ENCODE measurements around the gene MYBPH.

The MYBPH gene

GRCh38 chr1:203199816-203200571, 24.4 kb upstream of the MYBPH start:
- DNase-seq (ENCODE audit: low read depth): no peak

GRCh38 chr1:203199481-203199815, 23.8 kb upstream of the MYBPH start:
- no peak for DNase-seq (ENCODE audit: low read depth)

GRCh38 chr1:203199002-203199401, 23.4 kb upstream of the MYBPH start:
- no peak for DNase-seq (ENCODE audit: low read depth)

GRCh38 chr1:203197625-203198024, 22.0 kb upstream of the MYBPH start:
- DNase-seq (ENCODE audit: low read depth): no peak

GRCh38 chr1:203196371-203196770, 20.7 kb upstream of the MYBPH start:
- DNase-seq (ENCODE audit: low read depth): no peak

GRCh38 chr1:203190949-203191348, 15.3 kb upstream of the MYBPH start:
- DNase-seq (ENCODE audit: low read depth): no peak

- DNase-seq (ENCODE audit: low read depth): no peak
These were observed 14.3 kb upstream of the MYBPH start for GRCh38 chr1:203189951-203190352.

DNA sequence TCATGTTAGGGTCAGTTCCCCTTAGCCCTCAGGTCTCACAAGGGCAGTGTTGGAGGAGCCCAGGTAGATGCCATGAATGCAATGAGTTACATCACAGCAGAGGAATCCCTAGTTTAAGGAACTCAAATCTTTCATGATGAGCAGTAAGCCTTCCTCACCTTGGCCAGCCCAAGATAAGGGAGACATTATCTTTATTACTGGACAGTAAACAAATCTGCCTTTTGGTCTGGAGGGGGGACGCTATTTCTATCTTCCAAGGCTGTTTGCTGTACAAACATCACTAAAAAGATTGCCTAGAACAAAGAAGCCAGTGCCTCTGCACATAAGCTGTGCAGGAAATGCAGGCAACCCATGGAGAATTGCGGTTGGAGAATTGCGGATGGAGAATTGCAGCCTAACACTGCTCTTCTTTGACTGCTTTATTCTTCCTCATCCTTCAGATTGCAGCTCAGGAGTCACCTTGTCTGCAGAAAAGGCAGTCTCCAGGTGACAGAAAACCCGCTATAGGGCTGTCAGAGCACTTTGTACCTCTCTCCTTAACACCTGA, 13.1 kb upstream of the MYBPH start:
- DNase-seq (ENCODE audit: low read depth): no peak

DNA sequence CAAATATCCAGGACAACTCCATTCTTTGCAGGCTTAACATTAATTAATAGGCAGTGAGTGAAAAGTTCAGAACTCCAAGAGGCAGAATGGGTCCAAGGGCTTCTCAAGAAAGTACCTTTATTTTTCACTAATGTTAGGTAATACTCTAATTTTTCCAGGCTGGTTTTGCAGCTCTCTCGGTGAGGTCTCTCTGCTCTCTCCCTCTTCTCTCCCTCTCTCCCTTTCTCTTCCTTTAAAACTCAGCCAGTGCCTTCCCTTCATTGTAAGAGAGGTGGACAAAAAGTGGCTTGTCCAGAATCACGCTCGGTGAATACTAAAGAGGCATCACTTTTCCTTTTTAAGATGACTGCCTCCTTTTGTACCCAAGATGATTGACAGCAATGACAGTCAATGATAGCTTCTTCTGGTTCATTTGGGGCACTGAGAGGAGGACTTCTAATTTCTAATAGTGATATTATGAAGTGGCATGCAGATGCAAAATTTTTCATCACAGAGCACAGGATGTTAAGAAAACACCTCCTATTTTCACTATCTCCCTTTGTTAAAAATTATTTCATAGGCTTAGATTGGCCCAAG, 12.2 kb upstream of the MYBPH start:
- DNase-seq (ENCODE audit: low read depth): no peak

DNA sequence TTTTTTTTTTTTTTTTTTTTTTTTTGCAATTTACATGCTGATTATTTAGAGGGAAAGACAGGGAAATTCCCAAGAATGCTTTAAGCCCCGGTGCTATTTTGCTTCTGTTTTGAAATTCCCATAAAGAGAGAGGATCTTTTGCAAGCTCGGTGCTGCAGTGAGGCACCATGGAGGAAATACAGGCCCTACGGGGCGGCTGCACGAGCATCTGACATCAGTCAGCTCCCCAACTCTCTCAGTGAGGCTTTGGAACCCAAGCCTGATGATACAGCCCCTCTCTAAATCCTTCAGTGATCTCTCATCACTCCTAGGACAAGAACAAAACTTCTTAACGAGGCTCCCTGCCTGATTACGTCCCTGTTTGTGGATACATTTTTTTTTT, 11.7 kb upstream of the MYBPH start:
- no peak for DNase-seq (ENCODE audit: low read depth)

DNA sequence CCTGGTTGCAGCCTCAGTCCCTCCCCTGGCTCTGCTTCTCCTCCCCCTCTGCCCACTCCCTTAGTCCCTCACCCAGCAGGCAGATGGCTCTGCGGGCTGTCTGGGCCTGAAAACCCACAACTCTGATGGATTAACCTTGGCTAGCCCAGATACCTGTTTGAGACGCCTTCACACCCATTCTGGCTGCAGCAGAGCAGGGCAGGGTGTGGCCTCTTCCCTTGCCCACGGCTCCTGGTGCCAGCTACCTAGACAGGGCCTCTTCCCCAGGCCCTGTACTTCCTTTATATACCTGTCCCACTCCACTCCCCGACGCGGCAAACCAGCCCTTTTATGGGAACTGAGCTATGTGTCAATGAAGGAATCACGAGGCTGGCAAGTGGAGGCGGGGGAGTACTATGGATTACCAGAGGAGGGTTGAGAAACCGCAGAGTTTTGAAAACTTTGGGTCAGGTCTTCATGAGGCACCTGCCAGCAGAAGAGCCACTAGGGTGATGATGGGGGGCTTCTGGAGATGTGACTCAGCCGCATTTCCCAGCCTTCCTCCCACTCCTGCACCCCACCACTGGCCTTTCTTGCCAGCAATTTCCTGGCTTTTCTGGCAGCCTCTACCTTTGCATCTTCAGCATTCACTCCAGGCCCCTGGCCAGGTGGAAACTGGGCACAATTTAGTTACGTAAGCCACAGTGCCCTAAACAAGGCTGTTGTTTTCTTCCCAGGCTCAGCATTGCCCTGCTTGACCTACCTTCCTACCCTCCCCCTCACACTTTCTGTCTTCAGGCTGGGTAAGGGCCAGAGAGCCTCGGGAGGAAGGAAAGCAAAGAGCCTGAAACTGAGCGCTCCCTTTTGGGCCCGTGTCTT, 11.0 kb upstream of the MYBPH start, which contains the start of gene CHI3L1:
CHI3L1 (minus strand) TSS at position 259 of the 858 bp plus-strand sequence; CDS start at position 178, 81 bp downstream.
- no peak for DNase-seq (ENCODE audit: low read depth)

DNA sequence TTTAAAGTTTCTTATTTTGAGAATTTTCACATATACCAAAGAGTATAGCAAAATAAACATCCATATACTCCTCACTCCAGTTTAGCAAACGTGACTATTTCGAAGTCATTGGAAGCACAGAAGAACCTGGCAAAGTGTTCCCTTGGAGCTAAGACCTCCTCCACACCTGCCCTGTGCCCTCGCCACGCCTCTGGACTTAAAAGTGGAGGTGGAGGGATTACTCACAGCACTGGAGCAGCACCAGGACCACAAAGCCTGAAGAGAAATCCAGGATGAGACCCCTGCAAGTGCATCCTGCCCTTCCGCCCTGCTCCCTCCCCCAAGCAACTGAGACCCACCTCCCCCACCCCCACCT, 10.4 kb upstream of the MYBPH start:
- DNase-seq (ENCODE audit: low read depth): no peak

- no peak for DNase-seq (ENCODE audit: low read depth)
These were observed 10.0 kb upstream of the MYBPH start for GRCh38 chr1:203185585-203185984.

GRCh38 chr1:203185061-203185461, 9.4 kb upstream of the MYBPH start:
- DNase-seq (ENCODE audit: low read depth): no peak

GRCh38 chr1:203184467-203184866, 8.8 kb upstream of the MYBPH start:
- no peak for DNase-seq (ENCODE audit: low read depth)

GRCh38 chr1:203183828-203184227, 8.2 kb upstream of the MYBPH start:
- no peak for DNase-seq (ENCODE audit: low read depth)

DNA sequence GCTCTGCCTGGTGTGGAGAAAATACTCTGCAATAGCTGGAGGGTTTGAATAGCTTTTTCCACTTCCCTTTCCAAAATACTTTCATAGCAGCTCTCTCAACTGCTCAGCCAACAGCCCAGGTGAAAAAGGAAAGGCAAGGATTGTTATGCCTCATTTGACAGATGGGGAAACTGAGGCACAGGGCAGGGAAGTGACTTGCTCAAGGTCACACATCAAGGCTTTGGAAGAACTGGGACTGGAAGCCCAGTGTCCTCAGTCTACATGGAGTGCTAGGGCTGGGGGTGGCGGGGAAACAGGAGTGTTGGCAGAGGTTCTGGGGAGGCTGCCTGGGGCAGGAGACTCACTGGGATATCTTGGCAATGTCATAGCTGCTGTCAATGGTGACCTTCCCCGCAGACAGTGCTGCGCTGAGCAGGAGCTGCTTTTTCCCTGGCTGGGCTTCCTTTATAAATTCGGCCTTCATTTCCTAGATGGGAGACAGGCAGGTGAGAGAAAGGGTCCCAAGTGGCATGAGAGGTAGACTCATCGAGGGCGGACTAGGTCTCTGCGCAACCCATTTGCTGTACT, 6.8 kb upstream of the MYBPH start:
- DNase-seq (ENCODE audit: low read depth): no peak

GRCh38 chr1:203181586-203182386, 6.2 kb upstream of the MYBPH start:
- DNase-seq (ENCODE audit: low read depth): no peak

- no peak for DNase-seq (ENCODE audit: low read depth)
These were observed 5.1 kb upstream of the MYBPH start for GRCh38 chr1:203180611-203181330.

DNA sequence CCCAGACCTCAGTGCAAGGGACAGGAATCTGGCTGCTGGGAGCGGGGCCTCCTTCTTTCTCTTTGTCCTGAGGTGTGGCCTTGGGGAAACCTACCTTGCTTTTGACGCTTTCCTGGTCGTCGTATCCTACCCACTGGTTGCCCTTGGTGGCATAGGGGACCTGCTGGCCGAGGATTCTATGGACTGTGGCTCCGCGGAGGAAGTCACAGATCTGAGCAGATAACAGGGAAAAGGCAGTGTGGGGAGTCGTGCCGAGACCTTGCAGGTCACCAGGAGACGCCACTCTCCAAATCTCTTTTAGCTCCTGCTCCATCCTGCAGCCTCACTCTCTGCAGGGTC, 4.0 kb upstream of the MYBPH start:
- DNase-seq (ENCODE audit: low read depth): no peak

Measured in activated T-cell treated with anti-CD3 and anti-CD28 coated beads for 48 hours (primary cell).